HG03575 (cell line): ENCODE data around the gene SH3PXD2A.

Source experiments
- ATAC-seq: cut with Tn5 transposase; IDR thresholded peaks from one replicate; pipeline ENCODE4 v1.9.1; 2021; ENCODE audit not compliant: unreplicated experiment, insufficient number of reproducible peaks, low FRiP score; ENCODE audit errors: extremely low read depth

SH3PXD2A gene

GRCh38 chr10:103654925-103655324 lies 200.5 kb downstream of the SH3PXD2A start:
- ATAC-seq = no peak

- no peak for ATAC-seq
Observed at GRCh38 chr10:103653581-103654037, 201.8 kb downstream of the SH3PXD2A start.

DNA sequence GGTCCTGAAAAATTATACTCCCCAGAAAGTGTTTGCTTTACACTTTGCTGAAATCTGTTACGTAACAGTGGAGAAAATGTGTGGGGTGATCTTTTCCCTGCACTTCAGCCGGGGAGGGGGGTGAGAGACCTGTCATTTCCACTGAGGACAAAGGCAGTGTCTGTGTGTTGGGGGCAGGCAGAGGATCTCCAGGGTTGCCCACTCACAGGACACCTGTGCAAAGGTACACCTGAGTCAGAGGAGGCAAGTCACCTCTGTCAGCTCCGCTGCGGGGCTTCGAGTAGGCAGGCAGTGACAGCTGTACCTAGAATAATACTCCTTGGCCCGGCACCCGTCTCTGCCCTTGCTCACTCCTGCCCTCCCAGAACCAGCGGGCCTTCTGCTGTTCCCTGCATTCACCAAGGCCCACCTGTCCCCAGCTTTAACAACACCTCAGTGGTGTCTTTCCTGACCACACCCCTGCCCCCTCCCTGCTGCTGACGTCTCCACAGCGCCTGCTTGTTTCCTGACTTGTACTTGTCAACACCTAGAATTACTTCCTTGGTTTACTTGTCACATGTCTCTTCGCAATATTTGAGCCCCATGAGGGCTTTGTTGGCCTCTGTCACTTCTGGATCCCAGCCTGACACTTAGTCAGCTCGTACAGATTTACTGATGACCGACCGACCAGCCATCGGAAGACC lies 202.6 kb downstream of the SH3PXD2A start:
- ATAC-seq = no peak

- no peak for ATAC-seq
Observed at GRCh38 chr10:103651783-103652476, 203.4 kb downstream of the SH3PXD2A start.

GRCh38 chr10:103651333-103651732 lies 204.0 kb downstream of the SH3PXD2A start:
- ATAC-seq = no peak

GRCh38 chr10:103649654-103650423 lies 205.5 kb downstream of the SH3PXD2A start:
- no peak for ATAC-seq

- no peak for ATAC-seq
Observed at GRCh38 chr10:103648636-103649532, 206.5 kb downstream of the SH3PXD2A start.

- ATAC-seq = no peak
Observed at GRCh38 chr10:103648251-103648635, 207.1 kb downstream of the SH3PXD2A start.

DNA sequence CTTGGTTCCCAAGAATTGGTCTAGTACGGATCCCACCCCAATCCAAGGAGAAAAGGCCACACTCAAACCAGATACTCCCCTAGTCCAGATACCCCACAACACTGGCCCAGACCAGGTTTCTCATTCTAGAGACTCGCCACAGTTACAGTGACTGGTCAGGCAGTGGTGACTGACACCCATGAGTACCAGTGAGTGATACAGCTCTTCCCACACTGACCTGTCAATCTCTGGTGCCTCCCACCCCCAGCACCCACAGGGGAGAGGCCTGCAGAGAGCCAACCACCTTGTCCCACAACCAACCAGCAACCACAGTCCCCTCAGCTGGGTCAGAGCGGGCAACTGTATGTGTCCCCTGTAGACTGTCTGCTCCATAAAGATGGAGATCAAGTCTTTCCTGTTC lies 209.1 kb downstream of the SH3PXD2A start:
- ATAC-seq = no peak

GRCh38 chr10:103645141-103646054 lies 210.0 kb downstream of the SH3PXD2A start:
- no peak for ATAC-seq

- no peak for ATAC-seq
Observed at GRCh38 chr10:103643381-103643780, 212.0 kb downstream of the SH3PXD2A start.

- no peak for ATAC-seq
Observed at GRCh38 chr10:103641326-103641725, 214.1 kb downstream of the SH3PXD2A start.

DNA sequence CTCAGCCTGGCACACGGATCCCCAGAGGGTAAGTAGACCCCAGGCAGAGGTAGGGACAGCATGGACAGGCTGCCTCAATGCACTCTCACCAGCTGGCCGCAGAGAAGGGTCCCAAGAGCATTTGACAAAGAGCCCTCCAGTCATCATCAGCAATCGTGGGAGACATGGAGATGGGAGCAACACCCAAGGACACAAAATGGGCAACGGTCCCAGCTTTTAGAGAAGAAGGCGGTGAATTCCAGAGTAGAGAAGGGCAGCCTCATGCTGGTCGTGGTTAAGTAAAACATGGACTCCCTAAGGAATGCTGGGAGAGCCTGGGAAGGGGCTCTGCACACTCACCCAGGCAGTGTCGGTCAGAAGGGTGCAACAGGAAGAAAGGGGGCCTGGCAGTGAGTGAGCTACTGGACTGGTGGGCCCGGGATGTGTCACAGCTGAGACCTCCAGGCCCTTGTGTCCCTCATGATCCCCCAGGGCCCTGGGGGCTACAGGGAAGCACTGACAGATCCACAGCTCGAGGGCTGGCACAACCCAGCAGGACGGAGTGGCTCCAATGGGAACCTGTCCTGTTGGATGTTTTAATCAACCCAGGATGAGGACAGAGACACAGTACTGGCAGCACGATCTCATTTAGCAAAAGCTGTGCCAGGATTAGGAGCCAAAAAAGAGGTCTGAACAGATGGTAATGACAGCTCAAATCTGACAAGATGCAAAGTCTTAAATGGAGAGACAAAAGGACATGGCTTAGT lies 214.8 kb downstream of the SH3PXD2A start:
- no peak for ATAC-seq

GRCh38 chr10:103638948-103639347 lies 216.4 kb downstream of the SH3PXD2A start:
- ATAC-seq = no peak

GRCh38 chr10:103637927-103638557 lies 217.3 kb downstream of the SH3PXD2A start:
- ATAC-seq = no peak

DNA sequence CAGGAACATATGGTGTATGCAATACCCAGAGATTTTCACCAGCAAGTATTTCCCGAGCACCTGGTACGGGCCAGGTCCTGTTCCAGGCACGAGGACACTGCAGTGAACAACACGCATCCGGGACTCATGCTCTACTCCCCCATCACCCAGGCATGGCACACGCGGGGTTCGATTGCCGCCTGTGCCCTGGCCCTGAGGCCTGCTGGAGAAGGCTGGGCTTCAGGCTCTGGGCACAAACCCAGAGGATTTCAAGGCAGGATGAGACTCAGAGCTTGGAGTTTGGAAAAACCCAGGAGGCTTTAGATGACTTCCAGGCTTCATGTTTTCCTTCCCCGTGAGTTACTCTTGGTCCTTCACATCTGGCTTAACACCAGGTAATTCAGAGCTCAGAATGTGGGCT lies 218.4 kb downstream of the SH3PXD2A start:
- ATAC-seq = no peak

GRCh38 chr10:103636492-103636891 lies 218.9 kb downstream of the SH3PXD2A start:
- no peak for ATAC-seq
